GM23338 (cell line): ENCODE results near the gene DENND5B. TPM values are rescaled to one million over a fixed set of nuclear protein-coding genes. Genes with fewer than 3 reads are reported as not detected.
A peak's percentile ranks its signal among the peaks of the same experiment; 100 is the strongest.

Source experiments
- ATAC-seq: fragments of 200-7000 bp; cut with Tn5 transposase; 3 replicates; pipeline ENCODE4 v1.9.1; 2020
- DNase-seq: peaks from one replicate; pipeline ENCODE4 v3.0.0-alpha.2; 2015; ENCODE audit warnings: low spot score
- H2AFZ ChIP-seq: fragments of 200-600 bp; sonication (generic); 2 replicates; pipeline ENCODE4 v1.8.0; 2016; ENCODE audit warnings: antibody characterized with exemption, mild to moderate bottlenecking, moderate library complexity
- H3F3A ChIP-seq: fragments of 200-600 bp; sonication (generic); replicated peaks from 2 replicates; pipeline ENCODE4 v1.8.0; 2017; ENCODE audit warnings: antibody characterized with exemption, mixed run types, low read depth
- H3K27ac ChIP-seq: fragments of 200-600 bp; sonication (generic); 2 replicates; pipeline ENCODE4 v1.6.1; 2016; ENCODE audit warnings: low read depth
- H3K27me3 ChIP-seq: fragments of 200-600 bp; sonication (generic); 2 replicates; pipeline ENCODE4 v1.8.0; 2016; ENCODE audit warnings: mild to moderate bottlenecking, mixed run types, moderate library complexity; ENCODE audit not compliant: insufficient read depth
- H3K36me3 ChIP-seq: fragments of 200-600 bp; sonication (generic); 2 replicates; pipeline ENCODE4 v1.8.0; 2016; ENCODE audit warnings: mild to moderate bottlenecking; ENCODE audit not compliant: insufficient read depth
- H3K4me1 ChIP-seq: fragments of 200-600 bp; sonication (generic); 2 replicates; pipeline ENCODE4 v1.8.0; 2016; ENCODE audit warnings: mild to moderate bottlenecking, moderate library complexity; ENCODE audit not compliant: insufficient read depth
- H3K4me2 ChIP-seq: fragments of 200-600 bp; sonication (generic); 2 replicates; pipeline ENCODE4 v1.7.1; 2017; ENCODE audit warnings: mixed run types
- H3K4me3 ChIP-seq: fragments of 200-600 bp; sonication (generic); 2 replicates; pipeline ENCODE4 v1.6.1; 2016; ENCODE audit warnings: mixed run types
- H3K79me2 ChIP-seq: fragments of 200-600 bp; sonication (generic); replicated peaks from 2 replicates; pipeline ENCODE4 v1.8.0; 2017; ENCODE audit warnings: mild to moderate bottlenecking; ENCODE audit not compliant: insufficient read depth
- H3K9me2 ChIP-seq: fragments of 200-600 bp; sonication (generic); 2 replicates; pipeline ENCODE4 v1.8.0; 2017; ENCODE audit not compliant: insufficient read depth
- H4K20me1 ChIP-seq: fragments of 200-600 bp; sonication (generic); replicated peaks from 2 replicates; pipeline ENCODE4 v1.8.0; 2017; ENCODE audit warnings: mild to moderate bottlenecking; ENCODE audit not compliant: insufficient read depth
- H3K27ac Mint-ChIP-seq: 2 replicates; pipeline ENCODE4 v1.8.0; 2020; ENCODE audit warnings: inconsistent platforms, mild to moderate bottlenecking, moderate library complexity, mixed read lengths
- H3K27me3 Mint-ChIP-seq: 3 replicates; pipeline ENCODE4 v1.8.0; 2022; ENCODE audit warnings: low read depth, mild to moderate bottlenecking, moderate library complexity, mixed read lengths, inconsistent platforms; ENCODE audit not compliant: insufficient read depth, poor library complexity
- H3K36me3 Mint-ChIP-seq: 3 replicates; pipeline ENCODE4 v1.8.0; 2021; ENCODE audit warnings: low read depth, mild to moderate bottlenecking, inconsistent platforms, moderate library complexity, mixed read lengths
- H3K4me1 Mint-ChIP-seq: 3 replicates; pipeline ENCODE4 v1.8.0; 2020; ENCODE audit warnings: mild to moderate bottlenecking, inconsistent platforms, mixed read lengths
- H3K4me3 Mint-ChIP-seq: 3 replicates; pipeline ENCODE4 v1.8.0; 2021; ENCODE audit warnings: moderate library complexity, mild to moderate bottlenecking, inconsistent platforms, mixed read lengths
- H3K9me3 Mint-ChIP-seq: 3 replicates; pipeline ENCODE4 v1.8.0; 2020; ENCODE audit warnings: moderate library complexity, mild to moderate bottlenecking, inconsistent platforms, mixed read lengths
- ETS1 ChIP-seq: IDR thresholded peaks from 2 replicates; pipeline ENCODE4 v1.6.1; 2016; ENCODE audit warnings: antibody characterized with exemption
- EZH2 ChIP-seq: fragments of 200-600 bp; sonication (generic); IDR thresholded peaks from one replicate; pipeline ENCODE4 v1.8.0; 2017; ENCODE audit warnings: antibody characterized with exemption, mild to moderate bottlenecking, low read depth; ENCODE audit not compliant: unreplicated experiment
- JUNB ChIP-seq: IDR thresholded peaks from one replicate; pipeline ENCODE4 v1.6.1; 2016; ENCODE audit warnings: antibody characterized with exemption; ENCODE audit not compliant: unreplicated experiment
- POLR2AphosphoS5 ChIP-seq: IDR thresholded peaks from 2 replicates; pipeline ENCODE4 v1.6.1; 2016; ENCODE audit warnings: antibody characterized with exemption, low read depth
- REST ChIP-seq: IDR thresholded peaks from one replicate; pipeline ENCODE4 v1.6.1; 2018; ENCODE audit warnings: antibody characterized with exemption; ENCODE audit not compliant: unreplicated experiment
- STAT1 ChIP-seq: IDR thresholded peaks from one replicate; pipeline ENCODE4 v1.6.1; 2016; ENCODE audit warnings: antibody characterized with exemption; ENCODE audit not compliant: unreplicated experiment
- ZNF462 ChIP-seq: fragments of 250-450 bp; sonication (Bioruptor Pico); IDR thresholded peaks from 2 replicates; pipeline ENCODE4 v1.5.0; 2020; ENCODE audit warnings: mild to moderate bottlenecking, moderate library complexity
- polyA plus RNA-seq: library from polyadenylated mRNA; unstranded; fragments of >200 nt; fragmentation: Nextera tagmentation; extraction: Ambion mirVana; gene quantifications from 2 replicates; pipeline ENCODE4 v1.2.1, GENCODE V29; 2016
- total RNA-seq: library from RNA; depleted of rRNA; stranded (reverse); fragments of >200 nt; shearing (Covaris generic); gene quantifications from 2 replicates; pipeline ENCODE4 v1.2.3, GENCODE V29; 2014

Gene DENND5B
- total and polyA plus RNA-seq, 2 experiments from 2014 or later, result 6.5 to 17.2 TPM

GRCh38 chr12:31362115-31362758 is 228.7 kb downstream of the DENND5B start (continued):
- TF ChIP-seq ZNF462 (CRISPR knock-in tag), result no peak

GRCh38 chr12:31361730-31362114 is 229.2 kb downstream of the DENND5B start:
- no peak overlapping the region for H3K4me3 ChIP-seq
- H3K36me3 ChIP-seq, result no peaks in the 10 kb centered on the region
- Mint-ChIP-seq H3K27me3 (peaks cover 5% of the 10 kb centered on the region), H3K4me3 (peak overlapping the region; percentile 57; the same call in 1 of the 3 replicates), H3K9me3 (peaks cover 3% of the 10 kb centered on the region; the same call in 2 of the 3 replicates), H3K36me3 (peaks cover 2% of the 10 kb centered on the region; the same call in 1 of the 3 replicates), H3K4me1 (peaks cover 33% of the 10 kb centered on the region), H3K27ac (peak overlapping the region; percentile 91; the same call in 1 of the 2 replicates)
- TF ChIP-seq REST (no peak), POLR2AphosphoS5 (no peak), ETS1 (no peak), EZH2 (no peak), JUNB (no peak), STAT1 (no peak)
- peaks cover 11% of the 10 kb centered on the region; the same call in 1 of the 2 replicates for H3F3A ChIP-seq
- H3K9me2 ChIP-seq, result no peaks in the 10 kb centered on the region
- no peaks in the 10 kb centered on the region for H3K27me3 ChIP-seq
- peak overlapping the region; percentile 70 for H2AFZ ChIP-seq
- peak overlapping the region; percentile 58; the same call in 1 of the 2 replicates for H3K4me2 ChIP-seq
- H3K4me1 ChIP-seq, result peaks cover 21% of the 10 kb centered on the region
- DNase-seq (no peak), ATAC-seq (no peak)
- H4K20me1 ChIP-seq, result no peaks in the 10 kb centered on the region
- H3K27ac ChIP-seq, result peak overlapping the region; percentile 71; the same call in 1 of the 2 replicates
- H3K79me2 ChIP-seq, result 0 out of 2 replicates have a peak, but pooled peaks cover 7% of the 10 kb centered on the region
